GM18508 (cell line): ENCODE measurements around the gene FGD2.

Experiments used
- ATAC-seq: cut with Tn5 transposase; IDR thresholded peaks from one replicate; pipeline ENCODE4 v1.9.1; 2021; ENCODE audit warnings: moderate number of reproducible peaks; ENCODE audit not compliant: insufficient read depth, unreplicated experiment

The FGD2 gene

GRCh38 chr6:36970892-36971842 lies 34.3 kb upstream of the FGD2 start:
- ATAC-seq: no peak

- no peak for ATAC-seq
Measured at GRCh38 chr6:36971921-36972673, 33.4 kb upstream of the FGD2 start.

- ATAC-seq: no peak
Measured at GRCh38 chr6:36973190-36973589, 32.3 kb upstream of the FGD2 start.

- ATAC-seq: no peak
Measured at GRCh38 chr6:36973647-36974046, 31.8 kb upstream of the FGD2 start.

GRCh38 chr6:36975231-36976006 lies 30.0 kb upstream of the FGD2 start:
- ATAC-seq: no peak

GRCh38 chr6:36976007-36976264 lies 29.5 kb upstream of the FGD2 start:
- no peak for ATAC-seq

GRCh38 chr6:36976509-36976908 lies 28.9 kb upstream of the FGD2 start:
- no peak for ATAC-seq

GRCh38 chr6:36976931-36977330 lies 28.5 kb upstream of the FGD2 start:
- no peak for ATAC-seq

- ATAC-seq: no peak
Measured at GRCh38 chr6:36977470-36977941, 27.9 kb upstream of the FGD2 start.

GRCh38 chr6:36978421-36979346 lies 26.8 kb upstream of the FGD2 start:
- ATAC-seq: no peak

- ATAC-seq: no peak
Measured at GRCh38 chr6:36979347-36979742, 26.1 kb upstream of the FGD2 start.

GRCh38 chr6:36980129-36980528 lies 25.3 kb upstream of the FGD2 start:
- no peak for ATAC-seq

GRCh38 chr6:36980876-36981619 lies 24.4 kb upstream of the FGD2 start:
- ATAC-seq: no peak

- no peak for ATAC-seq
Measured at GRCh38 chr6:36983538-36983937, 21.9 kb upstream of the FGD2 start.

GRCh38 chr6:36984581-36985416 lies 20.7 kb upstream of the FGD2 start:
- no peak for ATAC-seq

- no peak for ATAC-seq
Measured at GRCh38 chr6:36985417-36985807, 20.0 kb upstream of the FGD2 start.

- ATAC-seq: peak; percentile 40
Measured at GRCh38 chr6:36985808-36986703, 19.4 kb upstream of the FGD2 start, which contains the start of gene MTCH1. MTCH1 (minus strand) TSS chr6:36986196; CDS start chr6:36986173, 23 bp downstream.
